Cardiac septum (tissue), 1 donor: ENCODE measurements around the gene MAP3K12. TPM values are rescaled to one million over a fixed set of nuclear protein-coding genes. Genes with fewer than 3 reads are reported as not detected.
"Not testable (repeated sequence)": the region's sequence is repeated elsewhere in the genome, so short reads cannot be mapped to it uniquely, and the experiment has no call there.

Experiments
- DNase-seq: peaks from one replicate; pipeline ENCODE4 v3.0.0-alpha.2; 2020; ENCODE audit warnings: low spot score
- intact Hi-C: fragments of 100-400 bp; cut with DNase I; formaldehyde crosslinking; loops from one replicate; pipeline ENCODE4 v1.14.0; 2022
- total RNA-seq: library from RNA; stranded (reverse); fragmentation: NEBNext Ultra II Directional; extraction: Animal tissue kit (Norgen Biotek cat#: 25700); gene quantifications from one replicate; pipeline ENCODE4 v1.2.1, GENCODE V29; 2021
- donor health status: DM: no; HTN: no; CAD: no.

MAP3K12 gene
- total RNA-seq, 1 donor from 2014 or later, result 7.0 TPM

GRCh38 chr12:53452159-53453077 is 46.8 kb downstream of the MAP3K12 start:
- intact Hi-C loops, result loop anchor here (1.0 kb wide), 1 partner anchor 49 kb away; the partner anchor contains the start of gene TARBP2

GRCh38 chr12:53451661-53452158 is 47.5 kb downstream of the MAP3K12 start, which contains the start of gene PCBP2:
PCBP2 (plus strand) TSS chr12:53452102; CDS start chr12:53454801, 2,699 bp downstream.
- intact Hi-C loops, result loop anchor here (1.0 kb wide), 1 partner anchor 50 kb away; the partner anchor contains the start of gene TARBP2

More at GRCh38 chr12:53452159-53453077, 46.8 kb downstream of the MAP3K12 start:
- peak; percentile 90 for DNase-seq

GRCh38 chr12:53450936-53451335 is 48.3 kb downstream of the MAP3K12 start:
- intact Hi-C loops, result no loop called here

More at GRCh38 chr12:53451661-53452158, 47.5 kb downstream of the MAP3K12 start, which contains the start of gene PCBP2:
- peak; percentile 99 for DNase-seq

GRCh38 chr12:53444593-53445325 is 54.5 kb downstream of the MAP3K12 start:
- intact Hi-C loops, DNase-seq: not testable (repeated sequence)

More at GRCh38 chr12:53450936-53451335, 48.3 kb downstream of the MAP3K12 start:
- DNase-seq, result no peak

- no peak for DNase-seq
- intact Hi-C loops, result no loop called here
Measured at GRCh38 chr12:53443955-53444354, 55.3 kb downstream of the MAP3K12 start.

- intact Hi-C loops, result no loop called here
- DNase-seq, result peak; percentile 99
Measured at GRCh38 chr12:53441040-53441833, 58.0 kb downstream of the MAP3K12 start, which contains the start of gene PRR13. PRR13 (plus strand) TSS chr12:53441734; CDS start chr12:53442715, 981 bp downstream.

GRCh38 chr12:53439582-53439981 is 59.7 kb downstream of the MAP3K12 start:
- intact Hi-C loops, DNase-seq: not testable (repeated sequence)

- intact Hi-C loops, DNase-seq: not testable (repeated sequence)
Measured at GRCh38 chr12:53435326-53435725, 63.9 kb downstream of the MAP3K12 start.

- no peak for DNase-seq
- intact Hi-C loops, result no loop called here
Measured at GRCh38 chr12:53431187-53431586, 68.1 kb downstream of the MAP3K12 start.

GRCh38 chr12:53430116-53430515 is 69.1 kb downstream of the MAP3K12 start:
- DNase-seq, result no peak
- intact Hi-C loops, result no loop called here

Other genes starting within 250 kb of the MAP3K12 start
- gene ESPL1, start 231.2 kb downstream of the MAP3K12 start, total RNA-seq, result 0.16 TPM
- 322 TPM for gene PFDN5, start 203.9 kb downstream of the MAP3K12 start, total RNA-seq
- 29.5 TPM for gene MYG1, start 199.8 kb downstream of the MAP3K12 start, total RNA-seq
- 39.8 TPM for gene AAAS, start 177.8 kb downstream of the MAP3K12 start, total RNA-seq
- not detected for gene SP7, start 163.1 kb downstream of the MAP3K12 start, total RNA-seq
- 31.3 TPM for gene SP1, start 119.3 kb downstream of the MAP3K12 start, total RNA-seq
- 0.43 TPM for gene AMHR2, start 75.6 kb downstream of the MAP3K12 start, total RNA-seq
- 61.5 TPM for gene PRR13, start 57.7 kb downstream of the MAP3K12 start, total RNA-seq
- 520 TPM for gene PCBP2, start 47.4 kb downstream of the MAP3K12 start, total RNA-seq
- gene TARBP2, start 1.8 kb upstream of the MAP3K12 start, total RNA-seq, result 11.6 TPM
- gene NPFF, start 8.0 kb upstream of the MAP3K12 start, total RNA-seq, result not detected
- 33.5 TPM for gene ATF7, start 126.9 kb upstream of the MAP3K12 start, total RNA-seq
- 365 TPM for gene ATP5MC2, start 176.6 kb upstream of the MAP3K12 start, total RNA-seq
- 158 TPM for gene CALCOCO1, start 228.0 kb upstream of the MAP3K12 start, total RNA-seq